Activated CD4-positive, alpha-beta T cell treated with anti-CD3 and anti-CD28 coated beads, Interleukin-2, Interleukin-6, amounts not matched to agents 100 ng/mL and 50 ng/mL, durations not matched to agents 16 hours and 8 hours (primary cell): ENCODE data around the gene CORO1C.
A peak's percentile ranks its signal among the peaks of the same experiment; 100 is the strongest.
"Not testable (repeated sequence)": the region's sequence is repeated elsewhere in the genome, so short reads cannot be mapped to it uniquely, and the experiment has no call there.

Experiments used
- DNase-seq: peaks from one replicate; pipeline ENCODE4 v3.0.0-alpha.2; 2020

The CORO1C gene

DNA sequence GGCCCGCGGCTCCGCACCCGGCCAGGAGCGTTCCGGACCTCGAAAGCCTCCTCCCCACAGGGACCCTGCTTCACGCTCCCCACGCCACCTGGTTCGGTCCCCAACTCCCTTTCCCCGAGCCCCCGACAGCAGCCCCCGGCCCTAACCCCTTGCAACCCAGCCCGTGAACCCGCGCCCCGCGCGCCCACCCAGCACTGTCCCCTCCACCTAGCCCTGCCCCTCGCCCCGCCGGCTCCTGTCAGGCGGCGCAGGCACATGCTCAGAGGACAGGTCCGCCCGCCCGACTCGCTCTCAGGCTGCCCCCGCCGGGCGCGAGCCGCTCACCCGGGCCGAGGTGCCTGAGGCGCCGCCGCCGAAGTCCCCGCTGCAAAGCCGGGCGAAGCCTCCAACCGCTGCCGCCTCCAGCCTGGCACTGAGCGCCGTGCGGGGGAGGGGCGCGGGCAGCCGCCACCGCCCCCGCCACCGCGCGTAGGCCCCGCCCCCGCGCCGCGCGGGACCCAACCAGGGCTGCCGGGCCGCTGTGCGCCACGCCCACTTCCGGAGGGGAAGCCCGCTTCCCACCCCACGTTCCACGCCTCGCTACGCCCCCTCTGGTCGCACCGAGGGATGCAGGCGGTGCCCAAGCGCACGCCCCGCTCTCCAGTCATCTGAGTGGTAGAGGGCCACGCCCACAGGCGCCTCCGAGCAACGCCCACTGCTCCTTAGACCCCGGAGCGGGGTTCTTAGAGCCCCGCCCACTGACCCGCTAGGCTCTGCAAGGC lies at the start of gene CORO1C:
CORO1C (minus strand) TSS at position 414 of the 761 bp plus-strand sequence. CDS start 30,200 bp downstream, outside the sequence.
- peak; percentile 98 for DNase-seq

- DNase-seq: no peak
Measured at GRCh38 chr12:108779998-108780688, 48.8 kb upstream of the CORO1C start.

- DNase-seq: no peak
Measured at GRCh38 chr12:108778053-108778452, 46.7 kb upstream of the CORO1C start.

GRCh38 chr12:108777156-108777555 lies 45.8 kb upstream of the CORO1C start:
- no peak for DNase-seq

DNA sequence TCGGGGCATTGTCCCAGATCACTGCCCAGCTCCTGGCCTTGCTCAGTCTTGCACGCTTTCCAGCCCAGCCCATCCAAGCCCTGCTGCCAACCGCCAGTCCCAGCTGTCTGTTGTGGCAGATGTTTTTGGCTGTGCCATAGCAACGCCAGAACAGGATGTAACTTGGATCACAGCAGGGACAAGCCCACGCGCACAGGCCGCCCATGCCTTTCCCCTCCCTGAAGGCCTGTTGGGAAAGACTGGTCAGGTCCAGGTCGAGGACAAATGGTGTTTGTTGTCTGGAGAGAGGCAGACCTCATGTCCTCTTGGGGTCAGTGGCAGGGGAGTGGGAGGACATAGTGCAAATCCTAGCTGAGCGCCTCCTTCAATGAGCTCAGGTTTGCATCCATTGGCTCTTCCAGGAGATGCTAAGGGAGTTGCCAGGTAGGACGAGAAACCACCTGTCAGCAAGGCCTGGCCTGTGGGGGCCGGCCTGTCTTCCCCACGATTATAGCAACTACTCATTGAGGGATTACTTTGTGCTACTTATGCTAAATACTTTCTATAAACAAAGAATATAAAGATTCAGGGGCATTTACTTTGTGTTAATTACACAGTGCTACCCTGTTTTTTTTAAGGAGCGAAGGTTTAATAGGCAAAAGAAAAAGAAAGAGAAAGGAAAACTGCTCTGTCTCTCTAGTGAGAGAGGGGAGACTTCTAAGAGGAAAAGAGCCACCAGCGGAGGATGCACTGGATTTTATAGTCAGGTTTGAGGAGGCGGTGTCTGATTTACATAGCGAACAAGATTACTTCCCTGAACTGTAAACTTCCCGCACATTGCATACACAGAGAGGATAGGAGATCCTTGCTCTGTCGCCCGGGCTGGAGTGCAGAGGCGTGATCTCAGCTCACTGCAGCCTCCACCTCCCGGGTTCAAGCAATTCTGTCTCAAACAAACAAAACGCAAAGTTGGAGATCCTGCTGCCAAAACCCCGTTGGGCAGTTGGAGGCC lies 42.8 kb upstream of the CORO1C start:
- DNase-seq: no peak

DNA sequence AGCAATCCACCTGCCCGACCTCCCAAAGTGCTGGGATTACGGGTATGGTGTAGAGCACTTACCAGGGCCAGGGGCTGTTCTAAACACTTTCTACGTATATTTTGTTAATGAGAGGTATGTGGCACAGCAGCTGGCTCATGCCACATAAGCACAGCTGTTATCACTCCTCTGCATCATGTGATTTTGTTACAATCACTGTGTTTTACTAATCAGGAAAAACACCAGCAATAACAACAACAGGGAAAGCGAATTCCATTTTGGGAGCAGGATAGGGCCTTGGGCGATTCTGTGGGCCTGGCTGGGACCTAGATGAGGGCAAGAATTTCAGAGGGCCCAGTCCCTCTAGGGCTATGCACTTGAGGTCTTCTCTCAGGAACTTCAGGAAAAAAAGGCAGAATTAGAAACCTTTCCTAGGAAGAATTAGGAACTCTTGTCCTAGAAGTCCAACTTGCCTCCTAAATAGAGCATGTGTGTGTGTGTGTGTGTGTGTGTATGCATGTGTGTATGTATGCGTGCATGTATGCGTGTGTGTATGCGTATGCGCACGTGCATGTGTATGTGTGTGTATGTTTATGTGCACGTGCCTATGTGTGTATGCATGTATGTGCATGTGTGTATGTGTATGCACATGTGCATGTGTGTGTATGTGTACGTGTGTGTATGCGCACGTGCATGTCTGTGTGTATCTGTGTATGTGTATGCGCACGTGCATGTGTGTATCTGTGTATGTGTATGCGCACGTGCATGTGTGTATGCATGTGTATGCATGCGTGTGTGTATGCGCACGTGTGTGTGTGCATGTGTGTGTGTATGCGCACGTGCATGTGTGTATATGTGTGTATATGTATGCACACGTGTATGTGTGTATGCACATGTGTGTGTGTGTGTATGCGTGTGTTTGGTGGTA lies 41.8 kb upstream of the CORO1C start:
- DNase-seq: no peak

GRCh38 chr12:108772247-108772646 lies 40.9 kb upstream of the CORO1C start:
- DNase-seq: no peak

DNA sequence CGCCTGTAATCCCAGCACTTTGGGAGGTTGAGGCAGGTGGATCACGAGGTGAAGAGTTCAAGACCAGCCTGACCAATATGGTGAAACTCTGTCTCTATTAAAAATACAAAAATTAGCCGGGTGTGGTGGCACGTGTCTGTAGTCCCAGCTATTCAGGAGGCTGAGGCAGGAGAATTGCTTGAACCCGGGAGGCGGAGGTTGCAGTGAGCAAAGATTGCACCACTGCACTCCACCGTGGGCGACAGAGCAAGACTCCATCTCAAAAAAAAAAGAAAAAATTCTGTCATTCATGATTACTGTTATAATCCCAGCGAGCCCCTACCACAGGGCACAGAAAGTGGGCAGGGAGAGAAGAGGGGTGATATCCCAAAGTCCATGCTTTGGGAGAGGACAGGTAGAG lies 40.5 kb upstream of the CORO1C start:
- not testable (repeated sequence) for DNase-seq

DNA sequence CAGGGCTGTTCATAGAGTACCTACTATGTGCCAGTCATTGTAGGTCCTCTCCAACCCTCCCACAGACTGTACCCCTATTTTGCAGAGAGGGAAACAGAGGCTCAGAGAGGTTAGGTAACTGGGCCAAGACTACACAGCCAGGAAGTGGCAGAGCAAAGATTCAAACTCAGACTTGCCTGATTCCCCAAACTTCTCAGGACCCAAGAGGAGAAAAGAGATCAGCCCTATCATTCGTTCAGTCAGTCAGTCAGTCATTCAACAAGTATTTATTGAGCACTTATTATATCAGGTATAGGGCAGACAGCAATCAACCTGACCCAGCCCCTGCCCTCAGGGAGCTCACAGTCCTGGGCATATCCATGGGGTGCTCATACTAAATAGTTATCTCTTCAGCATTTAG lies 39.6 kb upstream of the CORO1C start:
- no peak for DNase-seq

GRCh38 chr12:108770269-108770829 lies 39.0 kb upstream of the CORO1C start:
- DNase-seq: no peak

DNA sequence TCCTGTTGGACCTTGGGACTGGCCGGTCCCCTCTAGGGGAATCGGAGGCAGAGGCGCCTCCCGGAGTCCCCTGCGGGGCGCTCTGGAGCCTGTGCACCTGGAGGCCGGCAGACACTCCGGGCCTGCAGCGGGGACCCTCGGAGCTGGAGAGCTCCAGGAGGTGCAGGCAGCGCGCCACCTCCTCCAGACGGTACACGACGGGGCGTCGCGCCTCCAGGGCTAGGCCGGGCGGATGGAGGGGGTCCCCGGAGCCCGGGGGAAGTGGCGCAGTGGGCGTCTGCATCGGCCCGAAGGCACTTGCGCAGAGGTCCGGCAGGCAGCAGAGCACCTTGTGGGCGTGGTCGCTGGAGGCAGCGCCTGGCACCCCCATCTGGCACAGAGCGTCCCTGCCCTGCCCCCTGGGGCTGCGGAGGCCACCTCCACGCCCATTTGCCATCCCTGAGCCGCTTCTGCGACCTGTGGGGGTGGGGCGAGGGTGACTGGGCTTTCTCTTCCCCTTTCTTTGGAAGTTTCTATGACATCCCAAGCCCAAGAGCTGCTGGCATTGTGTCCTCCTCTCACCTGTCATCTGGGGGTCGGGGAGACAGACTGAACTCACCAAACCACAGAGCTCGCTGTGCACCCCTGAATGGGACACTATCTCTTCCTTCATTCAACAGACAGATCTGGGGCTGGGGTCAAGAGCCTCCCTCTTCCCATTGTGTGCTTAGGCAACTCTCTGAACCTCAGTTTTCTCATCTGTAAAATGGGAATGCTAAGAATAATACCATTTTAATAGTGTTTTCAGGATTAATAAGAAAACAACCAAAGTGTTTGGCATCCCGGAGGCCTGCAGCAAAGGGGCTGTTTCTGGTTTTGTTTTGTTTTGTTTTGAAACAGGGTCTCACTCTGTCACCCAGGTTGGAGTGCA lies 37.5 kb upstream of the CORO1C start:
- DNase-seq: peak; percentile 20

GRCh38 chr12:108766294-108766693 lies 35.0 kb upstream of the CORO1C start:
- DNase-seq: no peak

DNA sequence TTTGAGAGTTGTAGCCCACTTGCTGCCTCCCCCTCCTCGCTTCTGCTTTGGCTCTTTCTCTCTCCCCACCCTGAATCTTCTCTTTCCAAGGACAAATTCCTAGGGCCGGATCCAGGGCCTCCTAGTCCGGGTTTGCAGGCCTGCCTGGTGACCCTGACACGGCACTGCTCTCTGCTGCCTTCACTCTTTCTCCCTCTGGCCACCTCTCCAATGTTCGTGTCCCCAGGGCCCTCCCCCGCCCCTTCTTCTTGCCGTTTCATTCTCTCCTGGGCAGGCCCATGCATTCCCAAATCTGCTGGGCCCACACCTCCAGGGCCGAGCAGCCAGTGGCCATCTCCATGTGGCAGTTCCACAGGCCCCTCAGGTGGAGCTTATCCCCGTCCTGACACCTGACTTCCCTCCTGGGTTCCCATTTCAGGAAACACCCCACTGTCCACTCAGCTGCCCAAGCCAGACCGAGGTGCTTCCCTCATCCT lies 34.0 kb upstream of the CORO1C start:
- no peak for DNase-seq

- DNase-seq: no peak
Measured at GRCh38 chr12:108764540-108765288, 33.4 kb upstream of the CORO1C start.

- DNase-seq: no peak
Measured at GRCh38 chr12:108761226-108761625, 29.9 kb upstream of the CORO1C start.

GRCh38 chr12:108759924-108760323 lies 28.6 kb upstream of the CORO1C start:
- DNase-seq: no peak

DNA sequence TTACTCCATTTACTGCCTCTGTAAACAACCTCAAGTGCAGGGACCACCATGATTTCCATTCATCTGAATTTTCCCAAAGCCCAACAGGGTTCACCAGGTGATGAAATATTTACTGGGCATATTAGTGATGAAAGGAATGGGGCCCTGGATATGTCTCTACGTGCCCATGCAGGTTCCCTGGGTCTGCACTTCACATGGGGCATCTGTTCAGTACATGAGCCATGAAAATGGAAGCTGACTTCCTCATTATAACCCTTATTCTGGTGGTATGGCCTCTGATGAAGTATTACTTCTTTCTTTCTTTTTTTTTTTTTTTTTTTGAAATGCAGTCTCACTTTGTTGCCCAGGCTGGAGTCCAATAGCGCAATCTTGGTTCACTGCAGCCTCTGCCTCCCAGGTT lies 26.5 kb upstream of the CORO1C start:
- no peak for DNase-seq

GRCh38 chr12:108756421-108756820 lies 25.1 kb upstream of the CORO1C start:
- DNase-seq: no peak

DNA sequence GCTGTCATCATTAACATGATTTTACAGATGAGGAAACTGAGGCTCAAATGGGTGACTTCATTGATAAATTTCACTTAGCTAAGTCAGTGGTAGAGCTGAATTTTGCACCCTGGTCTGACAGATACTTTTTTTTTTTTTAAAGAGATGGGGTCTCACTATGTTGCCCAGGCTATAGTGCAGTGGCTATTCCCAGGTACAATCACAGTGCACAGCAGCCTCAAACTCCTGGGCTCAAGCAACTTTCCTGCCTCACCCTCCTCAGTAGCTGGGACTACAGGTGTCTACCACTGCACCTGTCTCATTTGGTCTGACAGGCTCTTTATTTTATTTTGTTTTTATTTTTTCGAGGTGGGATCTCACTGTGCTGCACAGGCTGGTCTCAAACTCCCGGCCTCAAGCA lies 24.2 kb upstream of the CORO1C start:
- DNase-seq: no peak

GRCh38 chr12:108753976-108754375 lies 22.7 kb upstream of the CORO1C start:
- DNase-seq: no peak
